ENCODE data around the gene ZNF197. TPM values are rescaled to one million over a fixed set of nuclear protein-coding genes. Genes with fewer than 3 reads are reported as not detected.
"Not testable (repeated sequence)": the region's sequence is repeated elsewhere in the genome, so short reads cannot be mapped to it uniquely, and the experiment has no call there.

The ZNF197 gene
- total RNA-seq, 5 donors from 2014 or later (not counting 1 experiment from before 2014, with no cell fraction given) = 8.2 to 16.0 (median 14.4) TPM

GRCh38 chr3:44673466-44673865, 48.6 kb downstream of the ZNF197 start:
- DNase-seq; H3K27ac Mint-ChIP-seq; ATAC-seq (replicated peaks in 1 of 4); H3K36me3 Mint-ChIP-seq; CTCF ChIA-PET; H3K4me1 ChIP-seq (ENCODE audit: control insufficient read depth in 1 of 2, extremely low read depth in 1 of 2, insufficient read depth in 2 of 2, low read length in 2 of 2); POLR2A ChIA-PET; H3K4me1 Mint-ChIP-seq; H3K36me3 ChIP-seq (ENCODE audit: control insufficient read depth in 2 of 2, extremely low read depth in 1 of 2, insufficient read depth in 1 of 2, low read length in 1 of 2); H3K27ac ChIP-seq (ENCODE audit: low read length); H3K4me3 Mint-ChIP-seq; H3K27me3 Mint-ChIP-seq; H3K9me3 ChIP-seq; H3K4me3 ChIP-seq (ENCODE audit: control insufficient read depth in 1 of 2, extremely low read depth in 1 of 2, low read length in 1 of 2): not testable (repeated sequence)
- peaks cover 9 to 22% (median 17%) of the 10 kb centered on the region in 3 donors for H3K9me3 Mint-ChIP-seq
- WGBS (ENCODE audit: insufficient coverage) = 90% methylated on average over 2 of the region's 8 CpGs
- peaks cover 0 to 10% of the 10 kb centered on the region in 2 experiments for H3K27me3 ChIP-seq (replicated peaks in 1 of 2; ENCODE audit: control insufficient read depth in 2 of 2, extremely low read depth in 1 of 2, insufficient read depth in 2 of 2, low read length in 1 of 2)

GRCh38 chr3:44674211-44674610, 49.4 kb downstream of the ZNF197 start:
- Histone ChIP-seq H3K27me3 (replicated peaks in 1 of 2; ENCODE audit: control insufficient read depth in 2 of 2, extremely low read depth in 1 of 2, insufficient read depth in 2 of 2, low read length in 1 of 2) (peaks cover 0 to 10% of the 10 kb centered on the region in 2 experiments), H3K4me1 (ENCODE audit: control insufficient read depth in 1 of 2, extremely low read depth in 1 of 2, insufficient read depth in 2 of 2, low read length in 2 of 2) (no peaks in the 10 kb centered on the region), H3K4me3 (ENCODE audit: control insufficient read depth in 1 of 2, extremely low read depth in 1 of 2, low read length in 1 of 2) (no peak overlapping the region), H3K27ac (ENCODE audit: low read length) (no peak overlapping the region), H3K36me3 (ENCODE audit: control insufficient read depth in 2 of 2, extremely low read depth in 1 of 2, insufficient read depth in 1 of 2, low read length in 1 of 2) (no peaks in the 10 kb centered on the region), H3K9me3 (no peaks in the 10 kb centered on the region)
- ChIA-PET POLR2A (no interaction called here), CTCF (no interaction called here)
- no peak overlapping the region for H3K4me3 Mint-ChIP-seq
- no peak for ATAC-seq (replicated peaks in 1 of 4)
- H3K4me1 Mint-ChIP-seq = no peaks in the 10 kb centered on the region
- no peak for DNase-seq
- H3K36me3 Mint-ChIP-seq = peaks cover 4% of the 10 kb centered on the region
- WGBS (ENCODE audit: insufficient coverage) = 33% methylated on average over 1 of the region's 2 CpGs
- H3K27me3 Mint-ChIP-seq = peaks cover 3% of the 10 kb centered on the region in 2 donors
- H3K9me3 Mint-ChIP-seq = peaks cover 9 to 22% (median 17%) of the 10 kb centered on the region in 3 donors
- H3K27ac Mint-ChIP-seq = no peak overlapping the region

- Mint-ChIP-seq H3K36me3 (peaks cover 5% of the 10 kb centered on the region), H3K27me3 (peaks cover 3% of the 10 kb centered on the region in 2 donors), H3K27ac (no peak overlapping the region), H3K9me3 (peaks cover 19 to 24% (median 21%) of the 10 kb centered on the region in 3 donors), H3K4me1 (no peaks in the 10 kb centered on the region), H3K4me3 (no peak overlapping the region)
- POLR2A ChIA-PET = no interaction called here
- H3K27ac ChIP-seq (ENCODE audit: low read length) = no peak overlapping the region
- H3K27me3 ChIP-seq (replicated peaks in 1 of 2; ENCODE audit: control insufficient read depth in 2 of 2, extremely low read depth in 1 of 2, insufficient read depth in 2 of 2, low read length in 1 of 2) = no peaks in the 10 kb centered on the region
- H3K4me1 ChIP-seq (ENCODE audit: control insufficient read depth in 1 of 2, extremely low read depth in 1 of 2, insufficient read depth in 2 of 2, low read length in 2 of 2) = no peaks in the 10 kb centered on the region
- DNase-seq (no peak), ATAC-seq (replicated peaks in 1 of 4) (no peak)
- peaks cover 0 to under 1% of the 10 kb centered on the region in 2 donors for H3K36me3 ChIP-seq (ENCODE audit: control insufficient read depth in 2 of 2, extremely low read depth in 1 of 2, insufficient read depth in 1 of 2, low read length in 1 of 2)
- no peak overlapping the region for H3K4me3 ChIP-seq (ENCODE audit: control insufficient read depth in 1 of 2, extremely low read depth in 1 of 2, low read length in 1 of 2)
- CTCF ChIA-PET = no interaction called here
- WGBS (ENCODE audit: insufficient coverage) = 93% methylated on average over 5 of the region's 5 CpGs
- peaks cover 2% of the 10 kb centered on the region for H3K9me3 ChIP-seq
Measured at GRCh38 chr3:44678480-44679116, 53.8 kb downstream of the ZNF197 start.

GRCh38 chr3:44680921-44681455, 56.2 kb downstream of the ZNF197 start:
- H3K27ac ChIP-seq (ENCODE audit: low read length) = no peak overlapping the region
- 63% methylated on average over 2 of the region's 4 CpGs for WGBS (ENCODE audit: insufficient coverage)
- H3K9me3 ChIP-seq = peaks cover 2% of the 10 kb centered on the region
- no peak overlapping the region for H3K4me3 ChIP-seq (ENCODE audit: control insufficient read depth in 1 of 2, extremely low read depth in 1 of 2, low read length in 1 of 2)
- ATAC-seq (replicated peaks in 1 of 4) = no peak
- peaks cover 6 to 17% of the 10 kb centered on the region in 2 donors for H3K27me3 Mint-ChIP-seq
- peaks cover 0 to 3% of the 10 kb centered on the region in 2 donors for H3K36me3 ChIP-seq (ENCODE audit: control insufficient read depth in 2 of 2, extremely low read depth in 1 of 2, insufficient read depth in 1 of 2, low read length in 1 of 2)
- peaks cover 19% of the 10 kb centered on the region for H3K36me3 Mint-ChIP-seq
- H3K4me3 Mint-ChIP-seq = no peak overlapping the region
- DNase-seq = no peak
- ChIA-PET POLR2A (no interaction called here), CTCF (no interaction called here)
- peaks cover 10 to 19% (median 17%) of the 10 kb centered on the region in 3 donors for H3K4me1 Mint-ChIP-seq
- H3K9me3 Mint-ChIP-seq = peaks cover 18 to 26% (median 22%) of the 10 kb centered on the region in 3 donors
- peaks cover 0 to 3% of the 10 kb centered on the region in 2 experiments for H3K27me3 ChIP-seq (replicated peaks in 1 of 2; ENCODE audit: control insufficient read depth in 2 of 2, extremely low read depth in 1 of 2, insufficient read depth in 2 of 2, low read length in 1 of 2)
- peaks cover 0 to 8% of the 10 kb centered on the region in 2 experiments for H3K4me1 ChIP-seq (ENCODE audit: control insufficient read depth in 1 of 2, extremely low read depth in 1 of 2, insufficient read depth in 2 of 2, low read length in 2 of 2)
- H3K27ac Mint-ChIP-seq = no peak overlapping the region

GRCh38 chr3:44682182-44682896, 57.5 kb downstream of the ZNF197 start:
- H3K9me3 ChIP-seq = peaks cover 8% of the 10 kb centered on the region
- H3K27ac ChIP-seq (ENCODE audit: low read length) = no peak overlapping the region
- no CpG with 5 or more reads among the region's 2 CpGs for WGBS (ENCODE audit: insufficient coverage)
- Mint-ChIP-seq H3K4me3 (no peak overlapping the region), H3K27me3 (peaks cover 5 to 29% of the 10 kb centered on the region in 2 donors), H3K4me1 (peaks cover 10 to 20% (median 19%) of the 10 kb centered on the region in 3 donors), H3K36me3 (peaks cover 19% of the 10 kb centered on the region), H3K27ac (no peak overlapping the region), H3K9me3 (peaks cover 24 to 36% (median 28%) of the 10 kb centered on the region in 3 donors)
- CTCF ChIA-PET = no interaction called here
- no peak for ATAC-seq (replicated peaks in 1 of 4)
- POLR2A ChIA-PET = no interaction called here
- no peak for DNase-seq
- no peak overlapping the region for H3K4me3 ChIP-seq (ENCODE audit: control insufficient read depth in 1 of 2, extremely low read depth in 1 of 2, low read length in 1 of 2)
- peaks cover 0 to 9% of the 10 kb centered on the region in 2 experiments for H3K4me1 ChIP-seq (ENCODE audit: control insufficient read depth in 1 of 2, extremely low read depth in 1 of 2, insufficient read depth in 2 of 2, low read length in 2 of 2)
- peaks cover 0 to 6% of the 10 kb centered on the region in 2 experiments for H3K27me3 ChIP-seq (replicated peaks in 1 of 2; ENCODE audit: control insufficient read depth in 2 of 2, extremely low read depth in 1 of 2, insufficient read depth in 2 of 2, low read length in 1 of 2)
- peaks cover 0 to 3% of the 10 kb centered on the region in 2 donors for H3K36me3 ChIP-seq (ENCODE audit: control insufficient read depth in 2 of 2, extremely low read depth in 1 of 2, insufficient read depth in 1 of 2, low read length in 1 of 2)

- Mint-ChIP-seq H3K27ac (peak overlapping the region in 1 of 2 donors; percentile 71), H3K4me3 (peak overlapping the region; percentile 74 to 97 (median 86)), H3K9me3 (peaks cover 34 to 37% (median 35%) of the 10 kb centered on the region in 3 donors), H3K36me3 (peaks cover 19% of the 10 kb centered on the region), H3K27me3 (peaks cover 25 to 49% of the 10 kb centered on the region in 2 donors), H3K4me1 (peaks cover 10 to 20% (median 19%) of the 10 kb centered on the region in 3 donors)
- H3K27ac ChIP-seq (ENCODE audit: low read length) = no peak overlapping the region
- peaks cover 0 to 9% of the 10 kb centered on the region in 2 experiments for H3K4me1 ChIP-seq (ENCODE audit: control insufficient read depth in 1 of 2, extremely low read depth in 1 of 2, insufficient read depth in 2 of 2, low read length in 2 of 2)
- DNase-seq (peak in 34 of 35 experiments; percentile 11 to 70 (median 38)), ATAC-seq (replicated peaks in 1 of 4) (peak; percentile 76 to 96 (median 86))
- ChIA-PET CTCF (interaction anchor here in 1 of 2 donors (0.5 kb wide), 1 partner anchor 38 kb away, joined by 3 read pairs; no protein-coding TSS in a partner anchor), POLR2A (interaction anchor here in 1 of 2 donors (0.6 kb wide), 1 partner anchor 21 kb away, joined by 3 read pairs; no protein-coding TSS in a partner anchor)
- H3K36me3 ChIP-seq (ENCODE audit: control insufficient read depth in 2 of 2, extremely low read depth in 1 of 2, insufficient read depth in 1 of 2, low read length in 1 of 2) = peaks cover 0 to 3% of the 10 kb centered on the region in 2 donors
- H3K27me3 ChIP-seq (replicated peaks in 1 of 2; ENCODE audit: control insufficient read depth in 2 of 2, extremely low read depth in 1 of 2, insufficient read depth in 2 of 2, low read length in 1 of 2) = peaks cover 0 to 14% of the 10 kb centered on the region in 2 experiments
- 4% methylated on average over 35 of the region's 48 CpGs for WGBS (ENCODE audit: insufficient coverage)
- H3K9me3 ChIP-seq = peaks cover 8% of the 10 kb centered on the region
- H3K4me3 ChIP-seq (ENCODE audit: control insufficient read depth in 1 of 2, extremely low read depth in 1 of 2, low read length in 1 of 2) = peak overlapping the region; percentile 48 to 86
Measured at GRCh38 chr3:44685128-44685800, 60.4 kb downstream of the ZNF197 start.
